Measurements from ENCODE around the gene HPS1. TPM values are rescaled to one million over a fixed set of nuclear protein-coding genes. Genes with fewer than 3 reads are reported as not detected.

HPS1 gene
- total RNA-seq, 1 experiment from 2014 or later: 40.0 TPM

Other genes with a start within 250 kb of the HPS1 start
- 15.4 and 24.9 TPM in 2 replicates for gene LOXL4, start 178.7 kb downstream of the HPS1 start, total RNA-seq (2014; rRNA removed; shearing (Covaris generic))
- gene PYROXD2, start 31.8 kb downstream of the HPS1 start, total RNA-seq (2014; rRNA removed; shearing (Covaris generic)): 8.3 and 10.9 TPM in 2 replicates

All from A172 (cell line).